RWPE2 (cell line): ENCODE data around the gene KLHL30.

Experiments used
- ATAC-seq: fragments of 200-7000 bp; cut with Tn5 transposase; 3 replicates; pipeline ENCODE4 v1.9.1; 2021; ENCODE audit warnings: low read depth
- DNase-seq: peaks from one replicate; pipeline ENCODE4 v3.0.0-alpha.2; 2020; ENCODE audit warnings: low spot score
- H3K27ac ChIP-seq: fragments of 450-650 bp; 2 replicates; pipeline ENCODE4 v1.5.1; 2017; ENCODE audit warnings: mild to moderate bottlenecking; ENCODE audit not compliant: poor library complexity, severe bottlenecking
- H3K27me3 ChIP-seq: fragments of 250-450 bp; sonication (Bioruptor Pico); 2 replicates; pipeline ENCODE4 v1.5.1; 2021; ENCODE audit warnings: mild to moderate bottlenecking, moderate library complexity; ENCODE audit not compliant: insufficient read depth, poor library complexity, severe bottlenecking
- H3K36me3 ChIP-seq: fragments of 250-450 bp; sonication (Bioruptor Pico); 2 replicates; pipeline ENCODE4 v1.5.1; 2020; ENCODE audit warnings: low read depth, mild to moderate bottlenecking, moderate library complexity
- H3K4me1 ChIP-seq: fragments of 250-450 bp; sonication (Bioruptor Pico); 2 replicates; pipeline ENCODE4 v1.5.1; 2021; ENCODE audit warnings: mild to moderate bottlenecking, moderate library complexity; ENCODE audit not compliant: insufficient read depth, poor library complexity, severe bottlenecking
- H3K4me3 ChIP-seq: fragments of 250-450 bp; sonication (Bioruptor Pico); 2 replicates; pipeline ENCODE4 v1.5.1; 2021; ENCODE audit warnings: mild to moderate bottlenecking, moderate library complexity; ENCODE audit not compliant: severe bottlenecking
- H3K9me3 ChIP-seq: fragments of 250-450 bp; sonication (Bioruptor Pico); 2 replicates; pipeline ENCODE4 v1.5.1; 2021; ENCODE audit warnings: mild to moderate bottlenecking, moderate library complexity; ENCODE audit not compliant: severe bottlenecking
- CTCF ChIP-seq: fragments of 450-650 bp; IDR thresholded peaks from one replicate; pipeline ENCODE4 v1.5.1; 2017; ENCODE audit warnings: mild to moderate bottlenecking, moderate library complexity; ENCODE audit not compliant: poor library complexity, severe bottlenecking

Gene KLHL30

GRCh38 chr2:238128534-238129001 lies 9.9 kb upstream of the KLHL30 start:
- ATAC-seq (no peak), DNase-seq (no peak)
- Histone ChIP-seq H3K27me3 (no peaks in the 10 kb centered on the region), H3K4me3 (no peak overlapping the region), H3K27ac (no peak overlapping the region), H3K4me1 (no peaks in the 10 kb centered on the region), H3K9me3 (no peaks in the 10 kb centered on the region), H3K36me3 (no peaks in the 10 kb centered on the region)
- TF ChIP-seq CTCF, result no peak

- DNase-seq (no peak), ATAC-seq (no peak)
- H3K36me3 ChIP-seq, result no peaks in the 10 kb centered on the region
- H3K9me3 ChIP-seq, result no peaks in the 10 kb centered on the region
- H3K4me3 ChIP-seq, result no peak overlapping the region
- no peak overlapping the region for H3K27ac ChIP-seq
- H3K27me3 ChIP-seq, result no peaks in the 10 kb centered on the region
- no peaks in the 10 kb centered on the region for H3K4me1 ChIP-seq
- no peak for TF ChIP-seq CTCF
Measured at GRCh38 chr2:238129166-238130010, 9.1 kb upstream of the KLHL30 start.

- H3K27ac ChIP-seq, result no peak overlapping the region
Measured at GRCh38 chr2:238130111-238130695, 8.3 kb upstream of the KLHL30 start.

GRCh38 chr2:238130696-238131628 lies 7.5 kb upstream of the KLHL30 start:
- Histone ChIP-seq H3K27ac (no peak overlapping the region), H3K4me3 (no peak overlapping the region), H3K27me3 (no peaks in the 10 kb centered on the region), H3K4me1 (no peaks in the 10 kb centered on the region), H3K9me3 (no peaks in the 10 kb centered on the region), H3K36me3 (no peaks in the 10 kb centered on the region)
- DNase-seq, result no peak
- TF ChIP-seq CTCF, result no peak
- ATAC-seq, result no peak

More at GRCh38 chr2:238130111-238130695, 8.3 kb upstream of the KLHL30 start:
- Histone ChIP-seq H3K4me1 (no peaks in the 10 kb centered on the region), H3K4me3 (no peak overlapping the region), H3K9me3 (no peaks in the 10 kb centered on the region), H3K36me3 (no peaks in the 10 kb centered on the region), H3K27me3 (no peaks in the 10 kb centered on the region)
- ATAC-seq (no peak), DNase-seq (no peak)
- no peak for TF ChIP-seq CTCF
